Measurements from ENCODE around the gene C9orf50. TPM values are rescaled to one million over a fixed set of nuclear protein-coding genes. Genes with fewer than 3 reads are reported as not detected.

Gene C9orf50
- total RNA-seq, 1 donor: not detected

DNA sequence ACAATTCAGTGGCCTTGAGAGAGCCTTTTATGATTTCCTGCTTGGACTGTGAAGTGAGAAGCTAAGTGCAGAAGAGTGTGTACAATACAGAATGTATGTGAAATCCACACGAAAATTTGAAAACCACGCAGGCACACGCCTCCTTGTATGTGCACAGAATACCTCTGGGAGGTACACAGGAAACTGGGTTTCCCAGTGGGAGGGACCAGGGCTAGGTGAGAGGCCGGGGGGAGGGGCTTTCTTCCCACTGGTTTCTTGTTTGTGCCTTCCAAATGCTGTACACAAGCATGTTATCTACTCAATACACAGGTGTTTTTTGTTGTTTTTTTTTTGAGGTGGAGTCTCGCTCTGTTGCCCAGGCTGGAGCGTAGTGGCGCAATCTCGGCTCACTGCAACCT, 16.1 kb downstream of the C9orf50 start:
- no peak overlapping the region for H3K4me3 ChIP-seq (ENCODE audit: low read depth, low read length)
- TF ChIP-seq CTCF (IDR thresholded peaks at IDR 0.05; ENCODE audit: insufficient read depth, low read depth, low read length): no peak
- no peak for DNase-seq (ENCODE audit: low read depth)

- no peak overlapping the region for H3K4me3 ChIP-seq (ENCODE audit: low read depth, low read length)
- TF ChIP-seq CTCF (IDR thresholded peaks at IDR 0.05; ENCODE audit: insufficient read depth, low read depth, low read length): no peak
- no peak for DNase-seq (ENCODE audit: low read depth)
These were observed 16.7 kb downstream of the C9orf50 start for GRCh38 chr9:129604056-129604765.

- no peak for DNase-seq (ENCODE audit: low read depth)
- no peak overlapping the region for H3K4me3 ChIP-seq (ENCODE audit: low read depth, low read length)
- TF ChIP-seq CTCF (IDR thresholded peaks at IDR 0.05; ENCODE audit: insufficient read depth, low read depth, low read length): no peak
These were observed 18.1 kb downstream of the C9orf50 start for GRCh38 chr9:129602598-129603415.

DNA sequence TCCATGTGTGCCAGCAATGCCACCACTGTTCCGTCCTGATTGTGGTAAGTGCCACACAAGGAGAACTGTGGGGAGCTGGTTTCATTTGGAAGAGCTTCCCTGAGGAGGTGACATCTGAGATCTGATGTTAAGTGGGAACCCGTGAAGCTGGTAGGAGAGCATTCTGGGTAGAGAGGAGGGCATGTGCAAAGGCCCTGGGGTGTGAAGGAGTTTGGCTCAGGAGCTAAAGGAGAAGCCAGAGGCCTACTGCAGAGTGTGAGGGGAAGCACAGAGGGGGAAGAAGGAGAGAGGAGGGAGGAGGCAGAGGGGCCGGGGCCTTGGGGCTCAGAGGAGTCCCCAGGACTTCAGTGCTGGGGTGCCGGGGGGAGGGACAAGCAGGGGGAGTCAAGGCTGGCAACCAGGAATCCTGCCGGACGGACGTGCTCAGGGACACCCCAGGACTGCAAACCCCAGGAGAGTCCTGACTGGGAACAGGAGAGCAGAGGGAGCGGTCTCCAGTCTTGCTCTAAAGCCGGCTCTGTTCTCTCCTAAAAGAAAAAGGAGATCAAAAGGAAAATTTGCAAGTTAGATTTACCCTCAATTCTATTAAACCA, 19.7 kb downstream of the C9orf50 start:
- H3K4me3 ChIP-seq (ENCODE audit: low read depth, low read length): no peak overlapping the region
- no peak for TF ChIP-seq CTCF (IDR thresholded peaks at IDR 0.05; ENCODE audit: insufficient read depth, low read depth, low read length)
- DNase-seq (ENCODE audit: low read depth): no peak

DNA sequence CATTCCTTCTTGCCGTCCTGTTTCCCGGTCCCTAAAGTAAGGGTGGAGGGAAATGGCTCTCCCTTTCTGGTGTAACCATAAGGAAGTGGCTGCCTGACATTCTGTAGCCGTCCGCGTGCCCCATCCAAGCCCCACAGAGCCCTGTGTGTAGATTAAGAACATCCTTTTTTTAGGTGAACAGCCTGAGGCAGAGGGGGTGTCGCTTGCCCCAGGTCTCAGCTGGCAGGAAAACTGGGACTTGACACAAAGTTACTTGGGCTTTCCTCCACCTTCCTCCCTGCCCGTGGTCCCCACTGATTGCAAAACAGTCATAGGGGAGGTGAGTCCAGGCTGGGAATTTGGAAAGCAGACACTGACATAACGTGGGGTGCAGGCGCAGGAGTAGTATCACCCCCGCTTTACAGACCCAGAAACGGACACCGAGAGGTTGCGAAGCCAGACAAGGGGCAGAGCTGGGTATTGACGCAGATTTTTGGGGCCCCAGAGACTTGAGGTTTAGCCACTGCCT, 22.8 kb downstream of the C9orf50 start:
- DNase-seq (ENCODE audit: low read depth): no peak
- H3K4me3 ChIP-seq (ENCODE audit: low read depth, low read length): peak overlapping the region; percentile 65
- no peak for TF ChIP-seq CTCF (IDR thresholded peaks at IDR 0.05; ENCODE audit: insufficient read depth, low read depth, low read length)

GRCh38 chr9:129597355-129598088, 23.4 kb downstream of the C9orf50 start:
- TF ChIP-seq CTCF (IDR thresholded peaks at IDR 0.05; ENCODE audit: insufficient read depth, low read depth, low read length): no peak
- H3K4me3 ChIP-seq (ENCODE audit: low read depth, low read length): peak overlapping the region; percentile 65
- DNase-seq (ENCODE audit: low read depth): peak; percentile 78

Measured in fibroblast of villous mesenchyme (primary cell).